GM18867 (cell line): ENCODE data around the gene TMX2.
"Not testable (repeated sequence)": the region's sequence is repeated elsewhere in the genome, so short reads cannot be mapped to it uniquely, and the experiment has no call there.

ENCODE experiments used
- ATAC-seq: cut with Tn5 transposase; IDR thresholded peaks from one replicate; pipeline ENCODE4 v1.9.1; 2021; ENCODE audit warnings: mild to moderate bottlenecking, moderate library complexity; ENCODE audit not compliant: unreplicated experiment

Gene TMX2

DNA sequence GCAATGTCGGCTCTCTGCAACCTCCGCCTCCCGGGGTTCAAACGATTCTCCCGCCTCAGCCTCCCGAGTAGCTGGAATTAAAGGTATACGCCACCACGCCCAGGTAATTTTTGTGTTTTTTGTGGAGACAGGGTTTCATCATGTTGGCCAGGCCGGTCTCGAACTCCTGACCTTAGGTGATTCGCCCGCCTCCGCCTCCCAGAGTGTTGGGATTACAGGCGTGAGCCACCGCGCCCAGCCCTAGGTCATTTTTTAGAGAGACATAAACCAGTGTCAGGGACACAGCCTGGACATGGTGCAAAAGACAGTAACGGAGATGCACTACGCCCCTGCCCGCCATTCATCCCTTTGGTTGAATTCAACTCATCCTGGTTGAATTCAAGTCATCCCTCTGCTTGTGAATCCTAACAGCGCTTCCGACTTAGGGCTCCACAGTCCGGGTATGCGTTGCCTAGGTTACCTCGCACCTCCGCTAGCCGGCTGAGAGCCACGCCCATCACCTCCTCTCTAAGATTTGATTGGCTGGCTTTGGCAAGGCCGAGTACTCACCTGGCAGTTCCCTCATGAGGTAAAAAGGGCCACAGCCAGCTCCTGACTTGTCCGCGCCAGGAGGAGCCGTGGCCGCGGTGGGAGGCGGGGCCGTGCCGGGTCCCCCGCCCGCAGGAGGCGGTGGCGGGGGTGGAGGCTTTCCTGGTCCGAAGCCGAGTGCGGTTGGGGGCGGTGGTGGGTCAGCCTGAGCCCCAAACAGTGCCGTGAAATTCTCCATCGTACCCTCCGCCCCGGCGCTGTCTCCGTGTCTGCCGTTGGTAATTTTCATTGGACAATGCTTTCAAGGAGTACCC, 758 bp upstream of the TMX2 start, which contains the start of gene MED19:
Gene MED19 (minus strand): TSS at position 802 of the 842 bp plus-strand sequence. CDS start 36 bp downstream, at position 766.
- peak; percentile 47 for ATAC-seq

DNA sequence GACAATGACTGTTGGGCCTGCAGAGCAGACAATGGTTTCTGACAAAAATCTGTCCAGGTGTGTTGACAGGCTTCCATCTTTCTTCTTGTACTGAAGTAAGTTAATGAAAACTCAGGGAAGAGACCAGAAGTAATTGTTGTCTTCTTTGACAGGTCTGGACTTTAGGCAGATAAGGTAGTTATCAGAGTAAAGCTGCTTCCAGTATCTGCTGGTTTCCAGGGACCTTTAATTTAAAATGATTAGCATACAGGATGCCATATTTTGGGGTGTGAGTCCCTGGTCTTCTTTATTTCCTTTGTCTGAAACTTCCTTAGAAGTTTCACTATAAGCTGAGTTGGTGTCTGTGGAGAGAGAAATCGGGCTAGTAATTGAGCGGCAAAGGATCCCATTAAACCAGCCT, 1.4 kb downstream of the TMX2 start:
- ATAC-seq, result no peak

- ATAC-seq, result not testable (repeated sequence)
These were observed 4.3 kb downstream of the TMX2 start for GRCh38 chr11:57716726-57717125.

GRCh38 chr11:57727185-57727584, 14.8 kb downstream of the TMX2 start:
- ATAC-seq, result no peak

DNA sequence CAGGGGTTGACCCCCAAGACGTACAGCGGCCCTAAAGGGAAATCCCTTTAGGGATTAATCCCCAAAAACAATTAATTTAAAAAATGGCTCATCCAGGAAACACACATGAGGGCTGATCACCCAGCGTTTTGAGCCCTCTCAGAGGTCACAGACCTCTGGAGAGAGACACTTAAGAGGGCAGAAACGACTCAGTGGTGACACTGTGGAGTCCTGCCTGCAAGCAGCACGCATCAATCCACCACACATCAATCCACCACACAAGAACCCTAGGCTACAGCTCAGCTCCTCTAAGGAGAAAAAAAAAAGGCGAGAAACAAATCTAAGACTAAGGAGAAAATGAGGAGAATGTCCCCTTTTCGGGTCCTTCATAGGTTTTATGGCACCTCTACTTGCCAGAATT, 16.4 kb downstream of the TMX2 start:
- ATAC-seq, result peak; percentile 34

DNA sequence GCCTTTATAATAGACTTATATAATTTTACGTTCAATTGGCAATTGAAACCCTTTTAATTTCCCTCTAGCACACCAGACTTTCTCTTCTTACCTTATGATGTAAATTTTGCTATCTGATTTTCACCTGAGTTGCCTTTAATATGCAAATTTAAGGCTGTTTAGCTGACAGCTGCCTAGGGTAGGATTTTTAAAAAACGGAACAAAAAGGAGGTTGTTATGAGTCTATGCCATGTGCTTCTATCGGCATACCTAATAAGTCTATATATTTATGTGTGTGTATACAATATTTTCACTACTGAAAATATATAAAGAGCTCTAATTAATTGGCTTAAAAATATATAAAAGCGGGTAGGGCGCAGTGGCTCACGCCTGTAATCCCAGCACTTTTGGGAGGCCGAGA, 17.1 kb downstream of the TMX2 start:
- ATAC-seq, result peak; percentile 76

DNA sequence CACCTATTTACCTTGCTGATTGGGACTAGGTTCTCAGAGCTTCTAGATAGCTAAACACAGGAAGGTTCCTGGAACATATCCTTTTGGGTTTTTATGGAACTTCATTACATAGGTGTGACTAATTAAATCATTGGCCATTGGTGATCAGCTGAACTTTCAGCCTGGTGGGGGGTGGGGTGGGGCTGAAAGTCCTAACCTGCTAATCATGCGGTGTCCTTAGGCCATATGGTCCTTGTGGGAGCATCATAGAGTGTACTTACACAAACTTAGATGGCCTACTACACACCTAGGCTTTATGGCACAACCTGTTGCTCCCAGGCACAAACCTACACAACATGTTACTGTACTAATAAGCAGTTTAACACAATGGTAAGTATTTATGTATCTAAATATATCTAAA, 20.3 kb downstream of the TMX2 start:
- no peak for ATAC-seq

DNA sequence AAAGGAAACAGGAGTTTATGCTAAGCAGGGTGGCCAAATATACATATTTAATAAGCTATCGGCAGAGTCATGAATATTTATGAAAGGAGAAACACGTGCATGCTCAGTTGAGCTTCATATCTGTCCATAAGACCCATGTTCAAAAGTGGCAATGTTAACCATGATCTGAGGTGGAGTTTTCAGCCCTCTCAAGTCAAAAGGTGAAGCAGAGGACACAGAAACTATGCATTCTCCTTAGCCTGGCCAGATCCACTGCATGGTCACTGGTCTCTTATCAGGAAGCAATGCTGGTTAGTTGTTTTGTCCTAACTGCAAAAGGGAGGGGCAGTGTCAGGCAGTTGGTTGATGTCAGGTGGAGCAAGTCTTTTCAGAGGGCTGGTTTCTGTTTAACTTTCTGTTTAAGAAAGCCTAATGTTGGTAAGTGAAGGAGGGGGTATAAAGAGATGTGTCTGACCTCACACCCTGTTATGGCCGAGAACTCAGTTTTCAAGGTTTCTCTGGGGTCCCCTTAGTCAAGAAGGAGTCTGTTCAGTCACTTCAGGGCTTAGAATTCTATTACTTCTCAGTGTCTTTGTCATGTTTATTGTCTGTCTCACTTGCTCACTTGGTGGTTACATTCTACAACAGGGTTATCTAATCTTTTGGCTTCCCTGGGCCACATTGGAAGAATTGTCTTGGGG, 23.4 kb downstream of the TMX2 start:
- ATAC-seq, result peak; percentile 61

- ATAC-seq, result peak; percentile 89
These were observed 29.0 kb downstream of the TMX2 start, which contains the start of gene SELENOH for GRCh38 chr11:57741132-57742086. SELENOH (plus strand) TSS chr11:57741491; CDS start chr11:57741596, 105 bp downstream.

DNA sequence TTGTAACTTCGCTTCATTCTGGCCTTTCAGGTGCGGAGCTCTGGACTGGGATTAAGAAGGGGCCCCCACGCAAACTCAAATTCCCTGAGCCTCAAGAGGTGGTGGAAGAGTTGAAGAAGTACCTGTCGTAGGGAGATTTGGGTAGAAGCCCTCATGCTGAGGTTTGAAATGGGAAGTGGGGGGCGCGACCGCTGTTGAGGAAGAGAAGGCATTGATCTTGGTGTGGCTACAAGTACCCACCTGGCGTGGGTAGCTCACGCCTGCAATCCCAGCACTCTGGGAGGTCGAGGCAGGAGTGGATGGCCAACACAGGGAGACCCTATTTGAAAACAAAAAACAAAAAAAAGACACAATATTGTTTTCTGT, 29.7 kb downstream of the TMX2 start:
- ATAC-seq, result no peak

DNA sequence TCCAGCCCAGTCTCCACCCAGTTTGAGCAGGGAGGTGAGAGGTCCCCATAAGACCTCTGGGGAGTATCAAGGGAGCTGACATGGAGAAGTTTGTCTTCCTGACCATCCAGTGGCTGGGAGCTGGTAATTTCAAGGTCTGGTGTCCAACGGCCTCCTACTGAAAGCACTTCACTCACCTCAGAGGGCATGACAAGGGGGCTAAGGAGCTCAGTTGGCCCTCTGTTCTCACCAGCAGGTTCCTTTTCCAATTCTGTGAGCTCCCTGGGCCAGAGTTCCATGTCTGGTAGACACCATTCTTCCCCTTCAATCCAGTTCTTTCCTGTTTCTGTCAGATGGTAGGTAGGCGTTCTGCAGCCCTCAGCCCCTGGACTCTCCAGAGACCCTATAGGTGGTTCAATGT, 32.0 kb downstream of the TMX2 start:
- no peak for ATAC-seq

GRCh38 chr11:57745206-57745605, 32.8 kb downstream of the TMX2 start:
- no peak for ATAC-seq

- no peak for ATAC-seq
These were observed 34.5 kb downstream of the TMX2 start for GRCh38 chr11:57746920-57747319.

DNA sequence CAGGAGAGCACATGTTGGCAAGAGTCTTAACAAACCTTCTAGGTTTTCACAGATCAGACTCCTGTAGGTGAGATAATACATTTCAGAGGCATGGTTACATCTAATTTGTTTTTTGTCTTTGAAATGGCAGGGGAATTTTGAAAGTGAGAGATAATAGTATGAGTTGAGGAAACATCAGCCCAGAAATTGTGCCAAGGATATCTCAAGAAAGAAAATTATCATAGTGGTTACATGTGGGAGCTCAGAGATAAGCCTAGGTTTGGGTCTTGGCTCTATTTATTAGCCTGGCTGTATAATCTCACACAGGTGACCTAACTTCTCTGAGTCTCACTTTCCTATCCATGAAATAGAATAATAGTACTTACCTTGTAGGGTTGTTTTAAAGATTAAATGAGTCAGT, 38.8 kb downstream of the TMX2 start:
- no peak for ATAC-seq

DNA sequence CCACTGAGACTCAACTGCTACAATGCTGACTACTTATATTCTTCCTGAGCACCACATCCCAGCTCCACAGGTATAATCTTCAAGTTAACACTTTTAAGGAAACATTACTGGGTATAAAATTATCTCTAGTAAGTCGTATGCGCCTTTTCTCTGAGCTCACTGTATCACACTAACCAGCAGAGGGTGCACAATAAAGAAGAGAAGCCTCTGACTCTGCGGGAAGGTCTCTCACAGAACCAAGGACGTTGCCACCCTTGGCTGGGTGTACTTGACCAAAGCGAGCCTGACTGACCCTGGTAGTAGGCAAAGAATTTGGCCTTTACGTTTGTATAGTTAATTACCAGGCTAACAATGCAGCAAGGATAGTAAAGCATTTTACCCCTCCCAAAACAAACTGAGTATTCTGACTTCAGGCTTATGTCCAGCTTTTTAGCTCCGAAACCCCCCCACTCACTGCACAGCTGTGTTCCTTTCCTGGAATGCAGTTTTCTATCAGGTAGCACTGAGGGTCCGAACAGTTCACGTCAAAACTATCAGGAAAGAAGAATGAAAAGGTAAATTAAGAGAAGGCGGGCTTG, 39.4 kb downstream of the TMX2 start, which contains the start of gene BTBD18:
Gene BTBD18 (minus strand): TSS at position 144 of the 578 bp plus-strand sequence. CDS start 631 bp downstream, outside the sequence.
- ATAC-seq, result peak; percentile 54

DNA sequence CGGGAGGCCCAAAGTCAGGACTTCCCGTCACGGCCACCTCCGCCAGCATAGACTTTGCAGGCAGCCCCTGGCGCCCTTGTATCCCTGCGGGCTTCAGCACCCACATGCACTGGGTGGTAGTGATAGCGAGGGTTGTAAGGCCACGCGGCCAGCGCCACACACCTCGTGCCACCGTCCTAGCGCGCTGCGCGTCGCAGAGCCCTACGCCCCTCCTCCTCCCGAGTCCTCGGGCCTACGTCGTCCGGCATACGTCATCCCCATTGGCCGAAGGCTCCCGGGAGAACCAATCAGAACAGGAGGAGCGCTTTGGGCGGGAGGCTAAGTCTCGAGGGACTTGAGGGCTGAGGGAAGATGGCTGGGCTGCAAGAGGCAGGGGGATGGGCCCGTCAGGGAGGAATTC, 40.6 kb downstream of the TMX2 start:
- no peak for ATAC-seq

DNA sequence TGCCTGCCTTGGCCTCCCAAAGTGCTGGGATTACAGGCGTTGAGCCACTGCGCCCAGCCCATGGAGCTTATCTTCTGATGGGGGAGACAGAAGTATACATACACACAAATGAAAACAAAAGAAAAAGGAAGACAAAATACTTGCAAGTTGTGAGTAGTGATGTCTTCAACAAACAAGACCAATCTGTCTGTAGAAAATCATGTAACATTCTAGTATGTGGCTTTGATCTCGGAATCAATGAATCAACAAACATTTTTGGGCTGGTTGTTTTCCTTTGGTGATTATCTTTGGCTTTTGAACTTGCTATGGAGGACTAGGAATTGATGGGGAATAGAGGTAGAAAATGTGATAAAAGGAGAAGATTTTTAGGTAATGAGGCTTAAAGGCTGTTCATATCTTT, 45.8 kb downstream of the TMX2 start:
- no peak for ATAC-seq

DNA sequence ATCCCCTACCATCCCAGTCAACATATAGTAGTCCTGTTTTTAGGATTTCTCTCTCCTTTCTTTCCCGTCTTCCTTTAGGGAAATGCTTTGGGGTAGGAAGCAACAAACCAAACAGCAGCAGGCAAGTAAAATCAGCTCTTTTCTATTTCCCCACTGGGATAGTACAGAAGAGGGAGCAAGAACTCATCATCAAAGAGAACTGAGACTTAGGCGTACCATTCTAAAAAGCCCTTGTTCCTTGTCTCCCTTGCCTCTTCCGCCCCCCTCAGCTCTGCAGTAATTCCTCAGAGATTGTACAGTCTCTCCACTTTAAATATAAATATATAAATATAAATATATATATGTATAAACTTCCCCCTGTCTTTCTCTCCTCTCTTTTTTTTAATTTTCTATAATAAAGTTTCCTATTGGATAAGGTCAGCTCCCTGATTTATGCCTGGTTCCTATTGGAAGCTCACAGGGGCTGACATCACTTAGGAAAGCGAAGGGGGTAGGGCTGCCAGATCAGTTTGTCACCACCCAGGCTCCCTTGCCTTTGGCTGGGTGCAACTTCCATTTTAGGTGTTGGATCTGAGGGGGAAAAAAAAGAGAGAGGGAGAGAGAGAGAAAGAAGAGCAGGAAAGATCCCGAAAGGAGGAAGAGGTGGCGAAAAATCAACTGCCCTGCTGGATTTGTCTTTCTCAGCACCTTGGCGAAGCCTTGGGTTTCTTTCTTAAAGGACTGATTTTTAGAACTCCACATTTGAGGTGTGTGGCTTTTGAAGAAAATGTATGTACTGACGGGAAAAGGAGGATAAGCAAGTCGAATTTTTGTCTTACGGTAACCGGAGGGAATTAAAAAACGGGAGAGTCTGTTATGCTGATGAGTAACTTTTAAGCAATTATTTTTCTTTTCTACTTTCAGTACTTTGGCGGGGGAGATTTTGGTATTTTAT, 49.2 kb downstream of the TMX2 start, which contains the start of gene CTNND1:
Gene CTNND1 (plus strand): TSS at position 502 of the 934 bp plus-strand sequence. CDS start 29,677 bp downstream, outside the sequence.
- ATAC-seq, result peak; percentile 51

DNA sequence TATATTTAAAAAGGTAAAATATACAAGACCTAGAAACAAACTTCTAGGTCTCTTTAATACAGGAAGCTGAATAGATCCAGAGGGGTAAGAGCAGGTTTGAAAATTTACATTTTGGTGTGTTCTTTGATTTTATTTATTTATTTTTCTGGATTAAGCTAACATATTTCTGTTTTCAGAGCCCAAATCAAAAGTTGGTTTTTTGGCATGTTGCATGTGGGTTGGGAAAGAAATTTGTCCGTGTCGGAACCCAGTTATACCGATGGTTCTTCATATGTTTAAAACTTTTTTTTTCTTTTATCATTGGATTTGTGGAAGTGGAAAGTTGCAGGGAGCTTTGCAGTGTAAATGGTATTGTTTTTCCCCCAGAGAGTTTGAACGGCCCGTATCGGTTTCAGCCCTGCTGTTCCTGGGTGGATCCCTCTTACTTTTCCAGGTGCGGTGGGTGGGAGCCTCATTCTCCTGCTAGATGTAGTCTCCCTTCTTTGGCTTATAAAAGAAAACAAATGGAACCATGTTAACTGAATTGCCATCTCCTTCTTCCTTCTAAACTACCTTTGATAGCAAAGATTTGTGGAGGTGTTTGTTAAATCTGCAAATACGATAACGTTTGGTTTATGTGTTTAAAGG, 50.0 kb downstream of the TMX2 start:
- no peak for ATAC-seq
